ENCODE results near the gene EXOC3L2.
A peak's percentile ranks its signal among the peaks of the same experiment; 100 is the strongest.
"Not testable (repeated sequence)": the region's sequence is repeated elsewhere in the genome, so short reads cannot be mapped to it uniquely, and the experiment has no call there.

EXOC3L2 gene

DNA sequence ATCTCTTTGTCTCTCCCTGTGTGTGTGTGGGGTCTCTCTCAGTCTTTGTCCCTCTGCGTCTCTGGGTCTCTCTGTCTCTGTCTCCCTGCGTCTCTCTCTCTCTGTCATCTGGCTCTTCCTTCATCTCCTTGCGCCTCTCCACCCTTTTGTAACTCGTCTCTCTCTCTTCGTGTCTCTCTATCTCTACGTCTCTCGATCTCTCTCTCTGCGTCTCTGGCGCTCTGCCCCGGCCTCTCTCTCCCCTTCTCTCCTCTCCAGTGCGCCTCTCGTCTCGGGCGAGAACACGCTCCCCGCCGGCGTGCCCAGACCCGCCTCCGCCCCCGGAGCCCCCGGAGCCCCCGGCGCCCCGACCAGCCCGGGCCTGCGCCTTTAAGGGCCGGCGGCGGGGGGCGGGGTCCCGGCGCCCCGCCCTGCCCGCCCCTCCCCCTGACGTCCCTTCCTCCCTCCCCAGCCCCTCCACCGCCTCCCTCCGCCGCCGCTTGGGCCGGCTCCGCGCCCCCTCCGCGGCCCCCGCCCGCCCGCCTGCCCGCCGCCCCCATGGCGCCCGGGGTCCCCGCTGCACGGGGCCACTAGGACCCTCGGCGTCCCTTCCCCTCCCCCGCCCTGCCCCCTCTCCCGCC lies 5.7 kb upstream of the EXOC3L2 start, which contains the start of gene MARK4:
Gene MARK4, plus strand, starts transcription at position 440 of the 620 bp plus-strand sequence. CDS start 318 bp downstream, outside the sequence.
- Mint-ChIP-seq H3K4me1 (peaks cover 31 to 44% of the 10 kb centered on the region in 2 donors), H3K9me3 (no peaks in the 10 kb centered on the region), H3K36me3 (no peaks in the 10 kb centered on the region)

DNA sequence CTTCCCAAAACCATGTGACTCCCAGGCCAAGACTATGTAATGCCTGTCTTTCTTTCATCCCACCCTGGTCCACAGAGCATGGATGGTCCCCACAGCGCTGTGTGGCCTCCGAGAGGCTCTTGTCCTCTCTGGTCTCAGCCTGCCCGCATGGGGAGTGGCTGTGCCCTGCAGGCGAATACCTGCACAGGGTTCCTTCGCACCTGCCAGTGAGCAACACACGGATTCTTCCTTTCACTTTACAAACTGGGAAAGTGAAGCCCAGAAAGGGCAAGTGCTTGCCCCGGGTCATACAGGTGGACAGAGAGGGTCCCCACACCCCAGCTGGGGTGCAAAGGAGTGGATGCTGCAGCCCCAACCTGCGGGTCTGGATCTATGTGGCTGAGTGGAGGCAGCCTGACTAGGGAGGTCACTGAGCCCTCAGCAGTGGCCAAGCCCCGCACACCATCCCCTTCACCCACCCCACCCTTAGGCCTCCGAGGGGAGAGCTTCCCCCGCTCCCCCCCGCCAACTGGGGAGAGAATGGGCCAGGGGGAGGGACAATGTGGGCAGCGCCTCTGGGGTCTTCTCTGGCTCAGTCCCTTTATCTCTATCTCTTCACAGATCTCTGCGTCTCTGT lies 5.1 kb upstream of the EXOC3L2 start:
- no peaks in the 10 kb centered on the region for H3K9me3 Mint-ChIP-seq
- H3K4me3 Mint-ChIP-seq = peak overlapping the region; percentile 81 to 91
- H3K27ac Mint-ChIP-seq = peak overlapping the region; percentile 68
- H3K4me1 Mint-ChIP-seq = peaks cover 28 to 44% of the 10 kb centered on the region in 2 donors
- H3K27me3 Mint-ChIP-seq = peaks cover 3 to 4% of the 10 kb centered on the region in 2 donors
- H3K36me3 Mint-ChIP-seq = no peaks in the 10 kb centered on the region
- ATAC-seq (replicated peaks) (no peak), DNase-seq (no peak)

More for the DNA sequence above, 5.7 kb upstream of the EXOC3L2 start, which contains the start of gene MARK4:
- DNase-seq (peak; percentile 34), ATAC-seq (replicated peaks) (peak; percentile 73 to 78)
- Mint-ChIP-seq H3K27me3 (peaks cover 0 to 4% of the 10 kb centered on the region in 2 donors), H3K4me3 (peak within 1 kb of the TSS; percentile 91 to 95), H3K27ac (peak within 1 kb of the TSS; percentile 70)

DNA sequence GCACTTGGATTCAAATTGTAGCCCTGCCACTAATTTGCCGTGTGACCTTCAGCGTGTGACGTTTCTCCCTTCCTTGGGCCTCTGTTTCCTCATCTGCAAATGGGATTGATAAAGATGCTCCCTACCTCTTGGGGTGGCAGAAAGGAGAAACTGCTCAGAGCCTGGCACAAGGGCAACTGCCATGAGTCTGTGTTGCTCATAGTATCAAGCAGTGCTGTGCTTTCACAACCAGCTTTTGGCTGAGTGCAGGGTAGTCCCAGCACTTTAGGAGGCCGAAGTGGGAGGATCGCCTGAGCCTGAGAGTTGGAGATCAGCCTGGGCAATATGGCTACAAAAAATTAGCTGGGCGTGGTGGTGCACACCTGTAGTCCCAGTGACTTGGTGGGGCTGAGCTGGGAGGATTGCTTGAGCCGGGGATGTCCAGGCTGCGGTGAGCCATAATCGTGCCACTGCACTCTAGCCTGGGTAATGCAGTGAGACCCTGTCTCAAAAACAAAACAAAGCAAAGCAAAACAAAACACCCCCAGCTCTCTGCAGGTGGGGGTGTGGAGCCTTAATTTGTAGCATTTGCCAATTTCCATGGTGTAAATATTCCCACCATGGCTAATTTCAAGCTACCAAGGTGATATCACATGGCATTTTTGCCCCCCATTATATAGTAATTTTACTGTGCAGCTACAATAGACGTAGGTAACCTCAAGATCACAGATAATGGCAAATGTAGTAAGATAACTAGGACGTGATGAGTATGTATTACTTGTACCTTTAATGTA lies 4.2 kb upstream of the EXOC3L2 start:
- Mint-ChIP-seq H3K36me3 (no peaks in the 10 kb centered on the region), H3K27me3 (peaks cover 12% of the 10 kb centered on the region in 2 donors), H3K4me3 (peak overlapping the region in 1 of 2 donors; percentile 21), H3K9me3 (no peaks in the 10 kb centered on the region), H3K4me1 (peaks cover 26 to 42% of the 10 kb centered on the region in 2 donors), H3K27ac (no peak overlapping the region)
- ATAC-seq (replicated peaks) (no peak), DNase-seq (no peak)

DNA sequence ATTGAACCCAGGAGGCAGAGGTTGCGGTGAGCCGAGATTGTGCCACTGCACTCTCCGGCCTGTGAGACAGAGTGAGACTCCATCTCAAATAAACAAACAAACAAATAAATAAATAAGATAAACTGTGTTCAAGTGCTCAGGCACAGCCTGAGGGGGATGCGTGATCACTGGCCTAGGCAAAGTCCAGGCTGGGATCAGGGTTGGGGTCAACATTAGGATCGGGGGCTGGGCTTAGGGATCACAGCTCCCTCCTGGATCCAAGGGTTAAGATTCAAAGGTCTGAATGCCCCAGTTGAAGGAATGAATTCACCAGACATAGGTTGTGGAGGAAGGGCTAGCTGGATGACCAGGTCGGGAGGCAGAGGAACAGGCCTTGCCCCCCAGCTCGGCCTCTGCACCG lies 1.9 kb upstream of the EXOC3L2 start:
- ATAC-seq (replicated peaks) (no peak), DNase-seq (no peak)
- Mint-ChIP-seq H3K9me3 (no peaks in the 10 kb centered on the region), H3K4me1 (peaks cover 7 to 19% of the 10 kb centered on the region in 2 donors), H3K27me3 (peaks cover 17 to 19% of the 10 kb centered on the region in 2 donors), H3K27ac (no peak overlapping the region), H3K4me3 (no peak overlapping the region), H3K36me3 (no peaks in the 10 kb centered on the region)

DNA sequence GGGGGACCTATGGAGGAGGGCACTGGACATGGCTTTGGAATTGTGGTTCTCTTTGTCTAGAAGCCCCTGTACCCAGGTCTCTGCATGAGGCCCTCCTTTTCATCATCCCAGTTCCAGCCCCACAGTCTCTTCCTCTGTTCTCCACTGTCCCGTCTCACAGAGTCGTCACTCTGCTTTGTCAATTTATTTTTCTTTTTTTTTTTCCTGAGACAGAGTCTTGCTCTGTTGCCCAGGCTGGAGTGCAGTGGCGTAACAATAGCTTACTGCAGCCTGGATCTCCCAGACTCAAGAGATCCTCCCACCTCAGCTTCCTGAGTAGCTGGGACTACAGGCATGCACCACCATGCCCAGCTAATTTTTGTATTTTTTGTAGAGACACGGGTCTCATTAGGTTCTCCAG lies 619 bp upstream of the EXOC3L2 start:
- H3K4me1 Mint-ChIP-seq = peaks cover 5 to 13% of the 10 kb centered on the region in 2 donors
- DNase-seq = no peak
- no peaks in the 10 kb centered on the region for H3K36me3 Mint-ChIP-seq
- no peak overlapping the region for H3K4me3 Mint-ChIP-seq
- H3K27me3 Mint-ChIP-seq = peaks cover 22 to 25% of the 10 kb centered on the region in 2 donors
- H3K9me3 Mint-ChIP-seq = no peaks in the 10 kb centered on the region
- H3K27ac Mint-ChIP-seq = peak overlapping the region; percentile 38
- no peak for ATAC-seq (replicated peaks)

DNA sequence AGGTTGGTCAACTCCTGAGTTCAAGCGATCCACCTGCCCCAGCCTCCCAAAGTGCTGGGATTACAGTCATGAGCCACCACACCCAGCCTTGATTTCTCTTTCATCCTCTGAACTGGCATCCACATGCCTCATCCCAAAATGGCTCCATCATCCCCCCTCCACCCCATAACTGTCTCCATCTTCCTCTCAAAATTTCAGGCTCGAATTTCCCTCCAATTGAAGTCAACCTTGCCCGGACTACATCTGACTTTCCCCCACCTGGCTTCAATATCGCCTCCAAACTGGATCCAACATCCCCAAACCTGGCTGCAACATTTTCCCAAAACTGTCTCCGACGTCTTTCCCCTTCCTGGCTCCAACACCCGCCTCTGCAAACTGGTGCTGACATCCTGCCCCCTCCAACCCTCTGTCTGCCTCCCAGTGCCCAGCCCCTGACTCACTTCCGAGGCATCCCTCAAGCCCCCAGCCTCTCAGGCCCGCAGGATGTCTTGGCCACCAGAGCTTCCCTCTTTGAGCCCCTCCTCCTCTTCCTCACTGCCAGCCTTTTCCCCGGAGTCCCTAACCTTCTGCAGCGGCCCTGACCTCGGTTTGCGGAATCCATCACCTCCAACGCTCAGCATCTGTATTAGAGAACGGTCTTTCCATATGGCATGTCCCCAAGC lies 943 bp downstream of the EXOC3L2 start:
- Mint-ChIP-seq H3K36me3 (no peaks in the 10 kb centered on the region), H3K9me3 (no peaks in the 10 kb centered on the region), H3K4me3 (no peak overlapping the region), H3K4me1 (peaks cover 2 to 9% of the 10 kb centered on the region in 2 donors), H3K27ac (no peak overlapping the region), H3K27me3 (peaks cover 19 to 25% of the 10 kb centered on the region in 2 donors)
- ATAC-seq (replicated peaks) (no peak), DNase-seq (no peak)

DNA sequence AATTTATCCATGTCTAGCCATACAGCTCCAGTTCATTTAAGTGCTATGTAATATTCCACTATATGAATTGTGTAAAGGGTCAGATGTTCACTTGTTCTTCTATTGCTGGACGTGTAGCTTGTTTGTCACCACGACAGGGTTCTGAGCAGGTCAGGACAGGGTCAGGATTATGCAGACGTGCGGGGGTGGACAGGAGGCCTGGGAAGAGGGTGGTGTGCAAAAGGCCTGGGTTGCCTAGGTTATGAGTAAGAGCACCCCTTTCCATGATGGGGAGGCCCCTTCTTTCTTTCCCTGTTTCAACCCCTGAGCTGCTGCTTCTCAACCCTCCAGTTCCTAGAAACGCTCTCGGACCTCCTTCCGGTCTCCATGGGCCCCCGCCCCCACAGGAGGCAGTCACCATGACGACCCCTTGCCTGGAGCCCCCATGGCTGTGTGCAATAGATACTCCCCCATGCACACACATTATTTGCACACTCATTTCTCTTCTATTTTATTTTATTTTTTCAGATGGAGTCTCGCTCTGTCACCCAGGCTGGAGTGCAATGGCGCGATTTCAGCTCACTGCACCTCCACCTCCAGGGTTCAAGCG lies 2.0 kb downstream of the EXOC3L2 start:
- Mint-ChIP-seq H3K4me3 (no peak overlapping the region), H3K27me3 (peaks cover 20 to 26% of the 10 kb centered on the region in 2 donors), H3K9me3 (no peaks in the 10 kb centered on the region)

DNA sequence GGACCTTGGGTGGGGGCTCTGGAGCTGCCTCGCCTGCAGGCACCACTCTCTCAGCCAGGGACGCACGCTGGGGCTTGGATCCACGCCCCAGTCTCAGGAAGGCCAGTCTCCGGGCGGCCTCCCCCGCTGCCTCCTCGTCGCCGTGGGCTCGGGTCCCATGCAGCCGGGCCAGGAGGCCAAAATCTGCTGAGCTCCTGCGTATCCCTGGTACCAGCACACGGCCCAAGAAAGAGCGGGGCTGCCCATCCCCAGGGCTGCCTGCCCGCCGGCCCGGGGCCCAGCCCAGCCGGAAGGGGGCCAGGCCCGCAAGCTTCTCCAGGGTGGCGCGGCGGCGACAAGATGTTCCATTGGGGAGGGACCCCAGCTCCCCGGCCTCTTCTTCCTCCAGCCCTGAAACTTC lies 6.7 kb downstream of the EXOC3L2 start:
- Mint-ChIP-seq H3K27me3 (peaks cover 44 to 45% of the 10 kb centered on the region in 2 donors), H3K4me3 (no peak overlapping the region), H3K4me1 (peaks cover 14 to 15% of the 10 kb centered on the region in 2 donors), H3K36me3 (no peaks in the 10 kb centered on the region), H3K9me3 (no peaks in the 10 kb centered on the region), H3K27ac (no peak overlapping the region)
- DNase-seq (no peak), ATAC-seq (replicated peaks) (no peak)

More for the DNA sequence above, 2.0 kb downstream of the EXOC3L2 start:
- no peak overlapping the region for H3K27ac Mint-ChIP-seq
- no peak for DNase-seq
- H3K4me1 Mint-ChIP-seq = peaks cover 0 to 3% of the 10 kb centered on the region in 2 donors
- no peaks in the 10 kb centered on the region for H3K36me3 Mint-ChIP-seq
- ATAC-seq (replicated peaks) = no peak

DNA sequence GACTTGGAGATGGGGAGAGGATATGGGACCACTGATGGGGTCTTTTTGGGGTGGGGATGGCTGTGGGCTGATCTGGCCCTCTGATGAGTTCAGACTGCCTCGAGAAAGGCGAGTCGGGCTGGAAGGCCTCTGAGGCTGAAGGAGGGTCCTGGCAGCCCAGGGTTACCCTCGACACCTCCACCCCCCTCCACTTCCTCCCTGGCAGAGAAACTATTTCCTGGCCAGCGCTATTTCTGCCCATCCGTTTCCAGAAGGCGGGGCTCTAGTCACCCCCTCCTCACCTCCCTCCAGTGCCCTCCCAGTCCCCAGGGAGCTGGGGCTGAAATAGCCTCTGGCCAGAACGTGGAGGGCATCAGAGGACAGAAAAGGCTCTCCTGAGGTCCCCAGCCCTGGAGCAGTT lies 9.7 kb downstream of the EXOC3L2 start:
- Mint-ChIP-seq H3K9me3 (no peaks in the 10 kb centered on the region), H3K27ac (no peak overlapping the region), H3K27me3 (peaks cover 43 to 48% of the 10 kb centered on the region in 2 donors), H3K4me3 (peak overlapping the region in 1 of 2 donors; percentile 29), H3K4me1 (peaks cover 14 to 15% of the 10 kb centered on the region in 2 donors), H3K36me3 (no peaks in the 10 kb centered on the region)
- DNase-seq (no peak), ATAC-seq (replicated peaks) (no peak)

DNA sequence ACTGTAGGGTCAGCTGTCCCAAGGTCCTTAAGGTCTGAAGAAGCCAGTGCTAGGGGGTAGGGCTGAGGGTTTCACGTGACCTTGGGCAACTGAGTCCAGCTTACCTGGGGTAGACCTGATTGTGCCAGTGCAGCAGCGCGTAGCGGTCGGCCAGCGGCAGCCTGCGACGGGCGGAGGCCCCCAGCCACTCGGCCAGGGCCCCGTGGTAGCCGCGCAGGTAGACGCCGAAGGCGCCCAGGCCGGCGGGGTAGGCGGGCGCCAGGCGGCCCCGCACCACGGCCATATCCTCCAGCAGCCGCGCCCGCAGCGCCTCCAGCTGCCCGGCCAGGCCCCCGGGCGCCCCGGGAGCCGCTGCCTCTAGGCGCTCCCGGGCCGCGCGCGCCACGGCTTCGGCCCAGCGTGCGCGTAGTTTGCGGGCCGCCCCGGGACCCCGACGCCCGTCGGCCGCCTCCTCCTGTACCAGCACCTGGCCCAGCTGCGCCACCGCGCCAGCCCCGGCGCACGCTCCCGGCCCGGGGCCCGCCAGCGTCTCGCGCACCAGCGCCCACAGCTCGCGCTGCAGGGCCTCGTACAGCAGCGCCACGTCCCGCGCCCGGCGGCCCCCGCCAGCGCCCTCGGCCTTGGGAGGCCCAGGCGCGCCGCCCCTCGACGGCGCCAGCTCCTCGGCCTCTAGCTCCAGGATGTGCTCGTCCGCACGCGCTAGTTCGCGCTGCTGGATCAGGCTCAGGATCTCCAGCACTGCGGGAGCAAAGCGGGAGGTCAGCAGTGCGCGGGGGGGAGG lies 10.9 kb downstream of the EXOC3L2 start:
- Mint-ChIP-seq H3K27me3 (peaks cover 43 to 48% of the 10 kb centered on the region in 2 donors), H3K36me3 (no peaks in the 10 kb centered on the region), H3K4me3 (no peak overlapping the region), H3K27ac (no peak overlapping the region), H3K9me3 (no peaks in the 10 kb centered on the region), H3K4me1 (peaks cover 14 to 15% of the 10 kb centered on the region in 2 donors)
- ATAC-seq (replicated peaks) (no peak), DNase-seq (no peak)

DNA sequence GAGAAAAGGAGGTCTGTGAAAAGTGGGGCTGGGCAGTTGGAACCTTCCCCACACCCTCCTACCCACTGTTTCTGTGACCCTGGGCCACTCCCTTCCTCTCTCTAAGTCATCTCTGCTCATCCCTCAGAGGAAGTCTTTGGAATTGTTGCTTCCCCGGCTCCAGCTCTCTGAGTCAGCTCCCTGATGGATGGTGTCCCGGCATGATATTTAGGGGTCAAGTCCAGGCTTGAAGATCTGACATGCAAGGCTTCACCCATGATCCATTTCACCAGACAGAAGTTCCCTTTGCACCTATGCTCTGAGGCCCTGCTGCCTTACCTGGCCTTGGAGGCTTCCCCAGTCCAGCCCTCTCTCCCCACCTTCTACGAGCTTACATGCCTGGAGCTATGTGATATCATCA lies 13.3 kb downstream of the EXOC3L2 start:
- DNase-seq (no peak), ATAC-seq (replicated peaks) (no peak)
- Mint-ChIP-seq H3K4me1 (peaks cover 14 to 15% of the 10 kb centered on the region in 2 donors), H3K36me3 (no peaks in the 10 kb centered on the region), H3K4me3 (no peak overlapping the region), H3K27me3 (peaks cover 46 to 47% of the 10 kb centered on the region in 2 donors), H3K9me3 (no peaks in the 10 kb centered on the region), H3K27ac (no peak overlapping the region)

DNA sequence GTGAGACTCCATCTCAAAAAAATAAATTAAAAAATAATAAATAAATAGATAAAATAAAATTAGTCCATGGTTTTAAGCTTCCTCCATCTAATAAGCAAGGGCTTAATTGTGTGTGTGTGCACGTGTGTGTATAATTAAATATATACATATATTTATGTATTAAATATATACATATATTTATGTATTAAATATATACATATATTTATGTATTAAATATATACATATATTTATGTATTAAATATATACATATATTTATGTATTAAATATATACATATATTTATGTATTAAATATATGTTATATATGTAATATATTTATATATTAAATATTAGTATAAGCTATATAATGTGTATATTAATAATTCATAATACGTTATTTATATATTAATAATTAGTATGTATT lies 16.2 kb downstream of the EXOC3L2 start:
- H3K4me3 Mint-ChIP-seq; H3K4me1 Mint-ChIP-seq; DNase-seq; ATAC-seq (replicated peaks); H3K27ac Mint-ChIP-seq; H3K36me3 Mint-ChIP-seq; H3K9me3 Mint-ChIP-seq: not testable (repeated sequence)
- H3K27me3 Mint-ChIP-seq = peaks cover 34 to 43% of the 10 kb centered on the region in 2 donors

DNA sequence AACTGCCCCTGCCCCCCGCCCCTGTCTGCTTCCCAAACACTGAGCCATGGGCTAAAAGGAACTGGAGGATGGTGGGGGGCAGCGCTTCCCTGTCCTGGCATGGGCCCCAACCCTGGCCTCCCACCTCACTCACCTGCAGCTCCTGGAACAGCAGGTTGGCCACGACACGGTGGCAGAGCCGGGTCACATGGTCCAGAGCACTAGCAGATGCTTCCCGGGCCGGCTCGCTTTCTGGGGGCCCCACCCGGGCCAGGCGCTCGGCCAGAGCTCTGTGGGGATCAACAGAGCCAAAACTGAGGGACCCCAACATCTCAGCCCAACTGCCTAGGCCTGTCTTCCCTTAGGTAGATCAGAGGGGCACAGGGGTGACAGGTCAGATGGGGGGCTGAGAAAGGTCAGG lies 20.6 kb downstream of the EXOC3L2 start:
- Mint-ChIP-seq H3K9me3 (peaks cover 0 to 2% of the 10 kb centered on the region in 2 donors), H3K4me1 (no peaks in the 10 kb centered on the region)

More for the DNA sequence above, 20.6 kb downstream of the EXOC3L2 start:
- Mint-ChIP-seq H3K36me3 (no peaks in the 10 kb centered on the region), H3K27ac (no peak overlapping the region), H3K27me3 (peaks cover 37 to 67% of the 10 kb centered on the region in 2 donors), H3K4me3 (no peak overlapping the region)
- ATAC-seq (replicated peaks) (no peak), DNase-seq (no peak)
